Nephron (organoid): ENCODE measurements around the gene SCN4A.
"Not testable (repeated sequence)": the region's sequence is repeated elsewhere in the genome, so short reads cannot be mapped to it uniquely, and the experiment has no call there.

Experiments
- H3K27ac Mint-ChIP-seq, 3 experiments: 2 replicates each; pipeline ENCODE4 v1.8.0; 2020; ENCODE audit warnings: mixed read lengths in 3 of 3, mild to moderate bottlenecking in 2 of 3, moderate library complexity in 1 of 3
- H3K27me3 Mint-ChIP-seq: 2 replicates; pipeline ENCODE4 v1.8.0; 2021; ENCODE audit warnings: low read depth, mild to moderate bottlenecking, moderate library complexity, mixed read lengths
- H3K36me3 Mint-ChIP-seq: 2 replicates; pipeline ENCODE4 v1.8.0; 2020; ENCODE audit warnings: low read depth, mixed read lengths
- H3K4me1 Mint-ChIP-seq: 2 replicates; pipeline ENCODE4 v1.8.0; 2020; ENCODE audit warnings: mixed read lengths
- H3K4me3 Mint-ChIP-seq, 3 experiments: 2 replicates each; pipeline ENCODE4 v1.8.0; 2020; ENCODE audit warnings: mild to moderate bottlenecking in 3 of 3, mixed read lengths in 3 of 3, moderate library complexity in 2 of 3
- H3K9me3 Mint-ChIP-seq: 2 replicates; pipeline ENCODE4 v1.8.0; 2020; ENCODE audit warnings: mixed read lengths
- TF ChIP-seq, protein P1 (sequence below), 3 experiments: fragments of 200-600 bp; sonication (generic); IDR thresholded peaks; one replicate each; pipeline ENCODE4 v1.5.0; 2021; ENCODE audit warnings: antibody characterized with exemption in 3 of 3; ENCODE audit not compliant: unreplicated experiment in 3 of 3

Gene SCN4A

DNA sequence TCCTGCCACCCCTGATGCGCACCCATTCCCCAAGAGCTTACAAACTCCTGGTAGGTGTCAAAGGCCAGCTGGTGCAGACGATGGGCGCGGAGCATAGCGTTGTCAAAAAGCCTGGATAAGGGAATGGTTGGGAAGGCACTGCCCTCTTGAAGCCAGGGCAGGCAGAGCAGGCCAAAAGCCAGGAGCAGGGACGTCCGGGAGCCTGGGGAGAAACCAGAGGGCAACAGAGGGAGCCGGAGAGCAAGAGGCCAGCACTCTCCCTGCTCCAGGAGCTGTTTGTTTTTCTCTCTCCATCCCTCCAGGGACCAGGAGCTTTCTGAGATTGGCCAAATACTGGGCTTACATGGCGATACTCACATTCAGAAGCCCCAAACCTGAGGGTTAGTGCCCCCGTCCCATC is 54.4 kb downstream of the SCN4A start:
- TF ChIP-seq, protein P1, sequence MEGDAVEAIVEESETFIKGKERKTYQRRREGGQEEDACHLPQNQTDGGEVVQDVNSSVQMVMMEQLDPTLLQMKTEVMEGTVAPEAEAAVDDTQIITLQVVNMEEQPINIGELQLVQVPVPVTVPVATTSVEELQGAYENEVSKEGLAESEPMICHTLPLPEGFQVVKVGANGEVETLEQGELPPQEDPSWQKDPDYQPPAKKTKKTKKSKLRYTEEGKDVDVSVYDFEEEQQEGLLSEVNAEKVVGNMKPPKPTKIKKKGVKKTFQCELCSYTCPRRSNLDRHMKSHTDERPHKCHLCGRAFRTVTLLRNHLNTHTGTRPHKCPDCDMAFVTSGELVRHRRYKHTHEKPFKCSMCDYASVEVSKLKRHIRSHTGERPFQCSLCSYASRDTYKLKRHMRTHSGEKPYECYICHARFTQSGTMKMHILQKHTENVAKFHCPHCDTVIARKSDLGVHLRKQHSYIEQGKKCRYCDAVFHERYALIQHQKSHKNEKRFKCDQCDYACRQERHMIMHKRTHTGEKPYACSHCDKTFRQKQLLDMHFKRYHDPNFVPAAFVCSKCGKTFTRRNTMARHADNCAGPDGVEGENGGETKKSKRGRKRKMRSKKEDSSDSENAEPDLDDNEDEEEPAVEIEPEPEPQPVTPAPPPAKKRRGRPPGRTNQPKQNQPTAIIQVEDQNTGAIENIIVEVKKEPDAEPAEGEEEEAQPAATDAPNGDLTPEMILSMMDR (IDR thresholded peaks at IDR 0.05; ENCODE audit: unreplicated experiment in 3 of 3): no peak
- no peak overlapping the region for H3K4me3 Mint-ChIP-seq
- peaks cover 5% of the 10 kb centered on the region for H3K4me1 Mint-ChIP-seq
- H3K36me3 Mint-ChIP-seq: no peaks in the 10 kb centered on the region
- H3K27me3 Mint-ChIP-seq: peaks cover 13% of the 10 kb centered on the region
- no peaks in the 10 kb centered on the region for H3K9me3 Mint-ChIP-seq
- no peak overlapping the region for H3K27ac Mint-ChIP-seq

DNA sequence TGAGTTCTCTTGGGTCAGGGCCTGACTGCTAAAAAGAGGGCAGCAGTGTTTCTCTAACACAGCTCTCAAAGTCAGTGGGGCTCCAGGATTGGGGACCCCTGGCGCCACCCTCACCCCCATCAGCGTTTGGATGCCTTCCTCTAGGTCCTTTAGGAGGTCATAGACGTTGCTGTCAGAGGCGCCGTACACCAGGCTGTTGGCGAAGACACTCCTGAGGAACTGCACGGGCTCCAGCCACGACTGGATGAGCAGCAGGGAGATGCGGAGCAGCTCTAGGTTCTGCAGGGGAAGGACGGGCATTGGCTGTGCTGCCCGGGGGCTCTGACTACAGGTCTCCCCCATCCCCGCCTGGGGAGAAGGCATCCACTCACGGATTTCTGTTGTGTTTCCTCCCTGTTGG is 55.1 kb downstream of the SCN4A start:
- Mint-ChIP-seq H3K36me3 (no peaks in the 10 kb centered on the region), H3K27ac (no peak overlapping the region), H3K9me3 (no peaks in the 10 kb centered on the region), H3K4me1 (peaks cover 5% of the 10 kb centered on the region), H3K4me3 (no peak overlapping the region), H3K27me3 (peaks cover 13% of the 10 kb centered on the region)
- TF ChIP-seq, protein P1 (IDR thresholded peaks at IDR 0.05; ENCODE audit: unreplicated experiment in 3 of 3): no peak

DNA sequence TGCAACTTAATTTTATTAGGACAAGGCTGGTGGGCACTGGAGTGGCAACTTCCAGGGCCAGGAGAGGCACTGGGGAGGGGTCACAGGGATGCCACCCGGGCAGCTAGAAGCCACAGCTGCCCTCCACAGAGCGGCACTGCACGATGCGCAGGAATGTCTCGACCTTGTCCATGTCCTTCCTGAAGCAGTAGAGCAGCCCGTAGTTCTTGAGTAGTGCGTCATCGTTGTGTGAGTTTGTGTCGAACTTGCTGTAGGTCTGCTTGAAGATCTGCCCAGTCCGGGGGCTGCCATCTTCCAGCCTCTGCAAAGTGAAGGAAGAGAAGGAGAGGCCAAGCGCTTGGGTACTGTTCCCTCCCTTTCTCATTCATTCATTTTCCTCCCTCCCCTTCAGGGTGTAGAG is 55.5 kb downstream of the SCN4A start:
- not testable (repeated sequence) for H3K4me3 Mint-ChIP-seq, H3K27ac Mint-ChIP-seq, H3K4me1 Mint-ChIP-seq, H3K9me3 Mint-ChIP-seq, H3K36me3 Mint-ChIP-seq
- peaks cover 13% of the 10 kb centered on the region for H3K27me3 Mint-ChIP-seq

DNA sequence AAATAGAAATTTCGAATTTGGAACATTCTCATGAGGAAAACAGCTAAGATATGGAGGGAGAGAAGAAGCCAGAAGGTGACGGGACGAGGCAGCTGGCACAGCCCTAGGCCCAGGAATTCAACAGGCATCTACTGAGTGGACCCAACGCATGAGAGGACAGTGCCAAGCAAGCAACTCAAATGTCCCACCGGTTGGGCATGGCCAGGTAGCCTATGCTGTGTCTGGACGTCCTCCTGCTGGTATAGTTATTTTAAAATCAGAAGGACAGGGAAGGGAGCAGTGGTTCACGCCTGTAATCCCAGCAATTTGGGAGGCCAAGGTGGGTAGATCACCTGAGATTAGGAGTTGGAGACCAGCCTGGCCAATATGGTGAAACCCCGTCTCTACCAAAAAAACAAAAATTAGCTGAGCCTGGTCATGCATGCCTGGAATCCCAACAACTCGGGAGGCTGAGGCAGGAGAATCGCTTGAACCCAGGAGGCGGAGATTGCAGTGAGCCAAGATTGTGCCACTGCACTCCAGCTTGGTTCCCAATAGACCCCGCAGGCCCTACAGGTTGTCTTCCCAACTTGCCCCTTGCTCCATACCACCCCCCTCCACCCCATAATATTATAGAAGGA is 56.0 kb downstream of the SCN4A start:
- Mint-ChIP-seq H3K27me3 (peaks cover 13% of the 10 kb centered on the region), H3K27ac (no peak overlapping the region), H3K36me3 (no peaks in the 10 kb centered on the region), H3K4me1 (peaks cover 5% of the 10 kb centered on the region), H3K4me3 (no peak overlapping the region), H3K9me3 (no peaks in the 10 kb centered on the region)
- TF ChIP-seq, protein P1 (IDR thresholded peaks at IDR 0.05; ENCODE audit: unreplicated experiment in 3 of 3): no peak

DNA sequence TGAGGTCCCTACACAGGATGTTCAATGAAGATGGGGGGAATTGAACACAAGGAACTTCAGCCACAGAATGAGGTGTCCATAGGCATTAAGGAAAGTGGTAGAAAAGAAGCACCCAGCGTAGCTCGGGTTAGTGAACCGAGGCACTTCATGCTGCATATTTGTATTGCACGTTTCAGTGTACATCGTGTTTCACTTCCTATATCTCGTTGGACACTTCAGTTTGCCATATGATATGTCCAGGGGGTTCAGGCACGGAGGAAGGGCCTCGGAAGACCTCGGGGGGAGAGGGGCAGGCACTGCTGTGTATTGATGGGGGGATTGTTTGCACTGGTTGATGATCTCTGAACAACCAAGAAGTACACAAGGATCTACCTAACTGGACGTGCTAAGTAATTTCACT is 57.0 kb downstream of the SCN4A start:
- H3K36me3 Mint-ChIP-seq, H3K9me3 Mint-ChIP-seq, H3K4me3 Mint-ChIP-seq, H3K4me1 Mint-ChIP-seq, H3K27ac Mint-ChIP-seq: not testable (repeated sequence)
- H3K27me3 Mint-ChIP-seq: peaks cover 17% of the 10 kb centered on the region

DNA sequence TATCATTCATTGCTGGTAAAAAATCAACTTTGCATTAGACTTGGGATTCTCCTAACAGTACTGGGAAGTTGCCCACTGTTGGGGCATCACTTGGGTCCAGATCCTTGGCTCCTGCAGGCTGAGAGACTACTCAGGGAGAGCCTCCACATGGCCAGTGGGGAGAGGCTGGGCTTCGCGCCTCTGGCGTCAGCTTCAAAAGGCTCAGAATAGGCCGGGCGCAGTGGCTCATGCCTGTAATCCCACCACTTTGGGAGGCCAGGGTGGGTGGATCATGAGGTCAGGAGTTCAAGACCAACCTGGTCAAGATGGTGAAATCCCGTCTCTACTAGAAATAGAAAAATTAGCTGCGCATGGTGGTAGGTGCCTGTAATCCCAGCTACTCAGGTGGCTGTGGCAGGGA is 58.2 kb downstream of the SCN4A start:
- no peak overlapping the region for H3K27ac Mint-ChIP-seq
- no peaks in the 10 kb centered on the region for H3K9me3 Mint-ChIP-seq
- peaks cover 5% of the 10 kb centered on the region for H3K4me1 Mint-ChIP-seq
- no peaks in the 10 kb centered on the region for H3K36me3 Mint-ChIP-seq
- peaks cover 27% of the 10 kb centered on the region for H3K27me3 Mint-ChIP-seq
- H3K4me3 Mint-ChIP-seq: no peak overlapping the region
- TF ChIP-seq, protein P1 (IDR thresholded peaks at IDR 0.05; ENCODE audit: unreplicated experiment in 3 of 3): no peak

DNA sequence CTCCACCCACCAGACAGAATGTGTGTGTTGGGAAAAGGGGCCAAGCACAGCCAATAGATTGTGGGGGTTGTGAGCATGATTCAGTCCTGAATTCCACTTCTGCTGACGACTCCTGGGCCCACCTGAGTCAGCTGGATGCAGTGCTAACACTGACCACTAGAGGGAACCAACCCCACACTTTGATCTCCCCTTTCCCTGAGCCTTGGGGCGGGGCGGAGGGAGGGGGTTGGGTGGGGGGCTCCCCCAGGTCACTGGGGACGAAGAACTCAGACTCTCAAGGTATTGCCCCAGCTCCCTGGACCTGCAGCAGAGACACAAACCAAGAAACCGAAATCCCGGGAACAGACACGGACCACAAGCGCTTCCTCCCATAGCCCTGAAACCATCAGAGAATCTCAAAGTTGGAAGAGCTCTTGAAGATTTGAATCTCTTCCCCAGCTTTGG is 61.0 kb downstream of the SCN4A start:
- Mint-ChIP-seq H3K4me1 (no peaks in the 10 kb centered on the region), H3K27ac (no peak overlapping the region), H3K27me3 (peaks cover 28% of the 10 kb centered on the region), H3K4me3 (no peak overlapping the region), H3K9me3 (no peaks in the 10 kb centered on the region), H3K36me3 (no peaks in the 10 kb centered on the region)
- TF ChIP-seq, protein P1 (IDR thresholded peaks at IDR 0.05; ENCODE audit: unreplicated experiment in 3 of 3): peak; percentile 79 to 88 (median 80)
